Activated naive CD4-positive, alpha-beta T cell treated with anti-CD3 and anti-CD28 coated beads, Interleukin-2, amount 50 U/mL, for 24 hours (primary cell): Measurements from ENCODE around the gene ZNF576.
"Not testable (repeated sequence)": the region's sequence is repeated elsewhere in the genome, so short reads cannot be mapped to it uniquely, and the experiment has no call there.

ENCODE experiments used
- H3K27ac Mint-ChIP-seq: one replicate; pipeline ENCODE4 v1.8.0; 2021; ENCODE audit warnings: mild to moderate bottlenecking, mixed read lengths
- H3K27me3 Mint-ChIP-seq: one replicate; pipeline ENCODE4 v1.8.0; 2021; ENCODE audit warnings: mixed read lengths
- H3K36me3 Mint-ChIP-seq: one replicate; pipeline ENCODE4 v1.8.0; 2021; ENCODE audit warnings: mixed read lengths
- H3K4me1 Mint-ChIP-seq: one replicate; pipeline ENCODE4 v1.8.0; 2021; ENCODE audit warnings: mixed read lengths
- H3K4me3 Mint-ChIP-seq: one replicate; pipeline ENCODE4 v1.8.0; 2021; ENCODE audit warnings: mild to moderate bottlenecking, mixed read lengths
- H3K9me3 Mint-ChIP-seq: one replicate; pipeline ENCODE4 v1.8.0; 2021; ENCODE audit warnings: mixed read lengths

ZNF576 gene

GRCh38 chr19:43641333-43641732, 44.9 kb downstream of the ZNF576 start:
- Mint-ChIP-seq H3K27ac (no peak overlapping the region), H3K4me3 (peak overlapping the region; percentile 45), H3K4me1 (peaks cover 12% of the 10 kb centered on the region), H3K9me3 (no peaks in the 10 kb centered on the region), H3K36me3 (peaks cover 3% of the 10 kb centered on the region), H3K27me3 (peaks cover 4% of the 10 kb centered on the region)

GRCh38 chr19:43642531-43642930, 46.1 kb downstream of the ZNF576 start:
- H3K27ac Mint-ChIP-seq = no peak overlapping the region
- H3K9me3 Mint-ChIP-seq = no peaks in the 10 kb centered on the region
- peaks cover 4% of the 10 kb centered on the region for H3K27me3 Mint-ChIP-seq
- H3K4me1 Mint-ChIP-seq = peaks cover 12% of the 10 kb centered on the region
- no peak overlapping the region for H3K4me3 Mint-ChIP-seq
- H3K36me3 Mint-ChIP-seq = peaks cover 5% of the 10 kb centered on the region

GRCh38 chr19:43643326-43643725, 46.9 kb downstream of the ZNF576 start:
- Mint-ChIP-seq H3K4me3 (no peak overlapping the region), H3K36me3 (peaks cover 5% of the 10 kb centered on the region), H3K9me3 (no peaks in the 10 kb centered on the region), H3K4me1 (peaks cover 12% of the 10 kb centered on the region), H3K27me3 (peaks cover 4% of the 10 kb centered on the region), H3K27ac (no peak overlapping the region)

- Mint-ChIP-seq H3K27ac (no peak overlapping the region), H3K4me3 (no peak overlapping the region), H3K4me1 (peaks cover 5% of the 10 kb centered on the region), H3K36me3 (peaks cover 5% of the 10 kb centered on the region), H3K9me3 (no peaks in the 10 kb centered on the region), H3K27me3 (peaks cover under 1% of the 10 kb centered on the region)
These were observed 47.8 kb downstream of the ZNF576 start for GRCh38 chr19:43644181-43644580.

GRCh38 chr19:43648633-43649032, 52.2 kb downstream of the ZNF576 start:
- no peaks in the 10 kb centered on the region for H3K4me1 Mint-ChIP-seq
- H3K4me3 Mint-ChIP-seq = no peak overlapping the region
- no peak overlapping the region for H3K27ac Mint-ChIP-seq
- no peaks in the 10 kb centered on the region for H3K27me3 Mint-ChIP-seq
- peaks cover 5% of the 10 kb centered on the region for H3K36me3 Mint-ChIP-seq
- H3K9me3 Mint-ChIP-seq = no peaks in the 10 kb centered on the region

GRCh38 chr19:43649514-43649913, 53.1 kb downstream of the ZNF576 start:
- Mint-ChIP-seq H3K36me3 (peaks cover 3% of the 10 kb centered on the region), H3K4me3 (no peak overlapping the region), H3K27me3 (no peaks in the 10 kb centered on the region), H3K27ac (no peak overlapping the region), H3K4me1 (no peaks in the 10 kb centered on the region), H3K9me3 (no peaks in the 10 kb centered on the region)

GRCh38 chr19:43650276-43650675, 53.9 kb downstream of the ZNF576 start:
- not testable (repeated sequence) for H3K27me3 Mint-ChIP-seq, H3K4me3 Mint-ChIP-seq, H3K36me3 Mint-ChIP-seq, H3K4me1 Mint-ChIP-seq, H3K27ac Mint-ChIP-seq, H3K9me3 Mint-ChIP-seq
